Peyer's patch (tissue), 4 donors: ENCODE results near the gene FNIP1.

ENCODE experiments used
- POLR2A ChIP-seq, 2 donors: fragments of 450-650 bp; IDR thresholded peaks; one replicate each; pipeline ENCODE4 v1.5.1; 2017; ENCODE audit warnings: antibody characterized with exemption in 2 of 2, mild to moderate bottlenecking in 2 of 2, moderate library complexity in 2 of 2
- TF ChIP-seq, protein P1 (sequence below), 6 experiments: fragments of 450-650 bp in 4 of 6; fragments of 200-600 bp in 2 of 6; sonication (generic) in 1 of 6; IDR thresholded peaks; one replicate each; pipeline ENCODE4 v1.5.1; 2017 to 2019; ENCODE audit warnings: antibody characterized with exemption in 6 of 6, mild to moderate bottlenecking in 3 of 6, moderate library complexity in 1 of 6

DNA sequence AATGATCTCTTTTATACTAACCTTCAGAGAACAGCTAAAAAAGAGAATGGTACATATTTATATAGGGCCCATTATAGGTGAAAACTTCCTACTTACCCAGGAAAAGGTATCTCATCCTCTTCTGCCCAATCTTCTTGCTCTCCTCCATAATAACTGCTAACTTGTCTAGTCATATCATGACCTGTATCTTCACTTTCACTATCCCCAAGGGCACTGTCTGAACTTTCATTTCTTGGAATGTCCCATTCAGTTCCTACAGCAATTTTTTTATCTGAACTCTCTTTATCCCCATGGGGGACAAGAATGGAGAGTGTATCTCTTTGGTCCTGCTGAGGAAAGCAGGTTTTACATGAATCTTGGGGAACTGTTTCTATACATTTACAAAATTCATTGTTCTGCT is 125.4 kb downstream of the FNIP1 start:
- TF ChIP-seq, protein P1, sequence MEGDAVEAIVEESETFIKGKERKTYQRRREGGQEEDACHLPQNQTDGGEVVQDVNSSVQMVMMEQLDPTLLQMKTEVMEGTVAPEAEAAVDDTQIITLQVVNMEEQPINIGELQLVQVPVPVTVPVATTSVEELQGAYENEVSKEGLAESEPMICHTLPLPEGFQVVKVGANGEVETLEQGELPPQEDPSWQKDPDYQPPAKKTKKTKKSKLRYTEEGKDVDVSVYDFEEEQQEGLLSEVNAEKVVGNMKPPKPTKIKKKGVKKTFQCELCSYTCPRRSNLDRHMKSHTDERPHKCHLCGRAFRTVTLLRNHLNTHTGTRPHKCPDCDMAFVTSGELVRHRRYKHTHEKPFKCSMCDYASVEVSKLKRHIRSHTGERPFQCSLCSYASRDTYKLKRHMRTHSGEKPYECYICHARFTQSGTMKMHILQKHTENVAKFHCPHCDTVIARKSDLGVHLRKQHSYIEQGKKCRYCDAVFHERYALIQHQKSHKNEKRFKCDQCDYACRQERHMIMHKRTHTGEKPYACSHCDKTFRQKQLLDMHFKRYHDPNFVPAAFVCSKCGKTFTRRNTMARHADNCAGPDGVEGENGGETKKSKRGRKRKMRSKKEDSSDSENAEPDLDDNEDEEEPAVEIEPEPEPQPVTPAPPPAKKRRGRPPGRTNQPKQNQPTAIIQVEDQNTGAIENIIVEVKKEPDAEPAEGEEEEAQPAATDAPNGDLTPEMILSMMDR (IDR thresholded peaks at IDR 0.05) = no peak
- TF ChIP-seq POLR2A (IDR thresholded peaks at IDR 0.05) = no peak
